Liver (tissue), 3 donors: ENCODE results near the gene H1-8.

Source experiments
- JUND ChIP-seq, 2 donors: IDR thresholded peaks; 2 replicates each; pipeline ENCODE4 v1.6.1; 2016; ENCODE audit warnings: antibody characterized with exemption in 2 of 2
- RAD21 ChIP-seq, 2 donors: IDR thresholded peaks; 2 replicates each; pipeline ENCODE4 v1.6.1; 2016; ENCODE audit warnings: antibody characterized with exemption in 2 of 2, mild to moderate bottlenecking in 2 of 2
- REST ChIP-seq: IDR thresholded peaks from 2 replicates; pipeline ENCODE4 v1.6.1; 2016; ENCODE audit warnings: antibody characterized with exemption, mild to moderate bottlenecking
- RXRA ChIP-seq, 2 donors: IDR thresholded peaks; 2 replicates each; pipeline ENCODE4 v1.6.1; 2017 to 2018; ENCODE audit warnings: antibody characterized with exemption in 2 of 2, mild to moderate bottlenecking in 1 of 2
- SP1 ChIP-seq: IDR thresholded peaks from 2 replicates; pipeline ENCODE4 v1.6.1; 2018; ENCODE audit warnings: antibody characterized with exemption, mild to moderate bottlenecking
- ZBTB33 ChIP-seq: IDR thresholded peaks from 2 replicates; pipeline ENCODE4 v1.6.1; 2016; ENCODE audit warnings: antibody characterized with exemption
- TF ChIP-seq, protein P1 (sequence below): fragments of 150-350 bp; IDR thresholded peaks from 2 replicates; pipeline ENCODE4 v1.5.1; 2017; ENCODE audit warnings: improper control_type of control experiment, low read depth, low read length; ENCODE audit not compliant: missing input control
- donor health status: healthy.
- donor health status: healthy.

DNA sequence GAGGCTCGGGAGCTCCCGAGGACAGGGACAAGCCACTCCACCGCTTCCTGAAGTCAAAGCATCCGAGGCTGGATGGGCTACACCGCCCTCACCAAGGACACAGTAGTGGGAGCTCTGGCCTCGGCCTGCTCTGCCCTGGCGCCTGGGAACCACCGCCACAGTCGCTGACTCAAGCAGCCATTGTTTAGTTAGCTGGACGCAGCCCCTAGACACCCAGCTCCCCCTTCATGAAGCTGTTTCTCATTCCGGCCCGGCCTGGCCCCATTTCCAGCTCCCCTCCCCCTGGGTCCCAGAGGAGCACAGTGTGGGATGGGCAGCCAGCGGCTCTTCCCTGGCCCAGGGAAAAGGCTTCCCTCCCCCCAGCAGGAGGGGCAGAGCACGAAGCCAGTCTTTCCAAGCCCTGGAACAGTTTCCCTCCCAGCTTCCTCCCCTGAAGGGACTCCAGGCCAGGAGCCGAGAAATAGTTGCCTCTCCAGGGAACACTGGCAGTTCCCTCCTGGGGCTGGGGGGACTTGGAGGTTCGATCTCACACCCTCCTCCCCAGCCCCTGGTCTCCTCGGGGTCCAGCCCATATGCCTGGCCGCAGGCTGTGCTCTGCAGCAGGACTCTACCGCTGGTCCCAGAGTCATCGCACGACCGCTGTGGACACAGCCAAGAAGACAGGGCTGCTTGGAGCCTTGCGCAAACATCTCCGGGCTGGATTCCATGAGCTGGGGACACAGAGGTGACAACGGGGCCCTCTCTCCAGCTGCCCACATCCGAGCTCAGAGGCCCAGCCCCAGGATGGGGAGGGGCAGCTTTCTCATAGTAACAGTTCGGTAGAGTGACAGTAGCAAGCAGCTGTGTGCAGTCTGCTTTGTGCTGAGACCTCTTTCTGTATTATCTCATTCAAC, 53.5 kb downstream of the H1-8 start:
- no peak for TF ChIP-seq REST
- TF ChIP-seq, protein P1, sequence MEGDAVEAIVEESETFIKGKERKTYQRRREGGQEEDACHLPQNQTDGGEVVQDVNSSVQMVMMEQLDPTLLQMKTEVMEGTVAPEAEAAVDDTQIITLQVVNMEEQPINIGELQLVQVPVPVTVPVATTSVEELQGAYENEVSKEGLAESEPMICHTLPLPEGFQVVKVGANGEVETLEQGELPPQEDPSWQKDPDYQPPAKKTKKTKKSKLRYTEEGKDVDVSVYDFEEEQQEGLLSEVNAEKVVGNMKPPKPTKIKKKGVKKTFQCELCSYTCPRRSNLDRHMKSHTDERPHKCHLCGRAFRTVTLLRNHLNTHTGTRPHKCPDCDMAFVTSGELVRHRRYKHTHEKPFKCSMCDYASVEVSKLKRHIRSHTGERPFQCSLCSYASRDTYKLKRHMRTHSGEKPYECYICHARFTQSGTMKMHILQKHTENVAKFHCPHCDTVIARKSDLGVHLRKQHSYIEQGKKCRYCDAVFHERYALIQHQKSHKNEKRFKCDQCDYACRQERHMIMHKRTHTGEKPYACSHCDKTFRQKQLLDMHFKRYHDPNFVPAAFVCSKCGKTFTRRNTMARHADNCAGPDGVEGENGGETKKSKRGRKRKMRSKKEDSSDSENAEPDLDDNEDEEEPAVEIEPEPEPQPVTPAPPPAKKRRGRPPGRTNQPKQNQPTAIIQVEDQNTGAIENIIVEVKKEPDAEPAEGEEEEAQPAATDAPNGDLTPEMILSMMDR, result no peak
- no peak for TF ChIP-seq JUND (IDR thresholded peaks at IDR 0.05)
- peak; percentile 35 for TF ChIP-seq SP1
- TF ChIP-seq RAD21 (IDR thresholded peaks at IDR 0.05), result peak in 1 of 2 donors; percentile 6
- TF ChIP-seq ZBTB33, result no peak
- no peak for TF ChIP-seq RXRA (IDR thresholded peaks at IDR 0.05)
